HuH-7 (cell line): ENCODE results near the gene MBTPS1.
"Not testable (repeated sequence)": the region's sequence is repeated elsewhere in the genome, so short reads cannot be mapped to it uniquely, and the experiment has no call there.

Source experiments
- DNase-seq: peaks from one replicate; pipeline ENCODE4 v3.0.0; 2011; ENCODE audit warnings: low spot score

Gene MBTPS1

GRCh38 chr16:84137287-84137686, 20.5 kb upstream of the MBTPS1 start:
- no peak for DNase-seq

- no peak for DNase-seq
Observed at GRCh38 chr16:84136331-84137125, 19.8 kb upstream of the MBTPS1 start.

GRCh38 chr16:84132527-84133285, 16.0 kb upstream of the MBTPS1 start:
- DNase-seq = no peak

GRCh38 chr16:84131117-84131516, 14.4 kb upstream of the MBTPS1 start:
- DNase-seq = no peak

GRCh38 chr16:84124257-84125073, 7.7 kb upstream of the MBTPS1 start:
- no peak for DNase-seq

GRCh38 chr16:84121007-84121406, 4.3 kb upstream of the MBTPS1 start:
- DNase-seq = no peak

DNA sequence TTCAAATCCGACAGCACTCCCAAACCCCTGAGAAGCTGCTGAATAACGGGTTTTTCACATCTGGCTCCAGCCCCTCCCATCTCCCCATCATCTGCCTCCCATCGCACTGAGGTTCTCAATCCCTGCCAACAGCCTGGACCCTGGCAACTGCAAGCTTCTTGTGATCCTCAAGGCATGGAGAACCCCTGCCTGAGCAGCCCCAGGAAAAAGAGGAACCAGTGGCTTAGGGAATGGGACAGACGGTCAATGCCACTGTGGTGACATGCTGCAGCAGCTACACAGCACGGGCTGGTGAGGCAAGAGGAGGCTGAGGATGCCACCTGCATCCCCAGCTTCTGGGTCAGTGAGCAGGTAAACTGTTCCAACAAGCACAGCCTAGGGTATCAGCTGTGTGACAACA, 3.3 kb upstream of the MBTPS1 start:
- DNase-seq = no peak

DNA sequence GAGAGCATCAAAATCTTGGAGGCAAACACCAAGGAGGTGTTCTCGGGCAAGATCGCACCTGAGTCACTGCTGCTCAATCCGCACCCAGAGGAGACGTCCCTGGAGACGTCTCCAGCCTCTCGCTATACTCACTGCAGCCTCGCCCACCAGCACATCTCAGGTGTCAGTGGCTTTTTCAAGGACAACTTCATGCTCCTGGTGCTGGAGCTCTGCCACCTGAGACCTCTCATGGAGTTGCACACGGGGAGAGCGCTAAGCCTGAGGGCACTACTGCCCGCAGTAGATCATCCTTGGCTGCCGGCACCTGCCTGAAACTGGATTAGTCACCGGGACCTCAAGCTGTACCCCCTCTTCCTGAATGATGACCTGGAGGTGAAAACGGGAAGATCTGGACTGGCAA, 2.6 kb upstream of the MBTPS1 start:
- no peak for DNase-seq

GRCh38 chr16:84118315-84118714, 1.6 kb upstream of the MBTPS1 start:
- not testable (repeated sequence) for DNase-seq

DNA sequence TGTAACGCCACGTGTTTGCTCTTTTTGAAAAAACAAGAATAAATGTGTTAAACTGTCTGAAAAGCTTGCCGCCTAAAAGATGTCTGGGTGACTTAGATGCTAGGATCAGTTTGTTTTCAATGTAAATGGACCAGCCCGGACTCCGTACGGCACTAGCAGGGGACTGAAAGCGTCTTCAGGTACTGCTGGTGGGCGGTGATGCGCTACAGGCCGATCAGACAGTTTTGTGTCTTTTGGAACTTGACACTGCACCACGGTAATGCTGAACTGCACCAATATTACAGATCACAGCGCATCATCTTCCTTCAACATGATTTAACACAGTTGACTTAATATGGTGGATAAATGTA, 727 bp upstream of the MBTPS1 start:
- no peak for DNase-seq

GRCh38 chr16:84115919-84116719, 623 bp downstream of the MBTPS1 start:
- peak; percentile 42 for DNase-seq

DNA sequence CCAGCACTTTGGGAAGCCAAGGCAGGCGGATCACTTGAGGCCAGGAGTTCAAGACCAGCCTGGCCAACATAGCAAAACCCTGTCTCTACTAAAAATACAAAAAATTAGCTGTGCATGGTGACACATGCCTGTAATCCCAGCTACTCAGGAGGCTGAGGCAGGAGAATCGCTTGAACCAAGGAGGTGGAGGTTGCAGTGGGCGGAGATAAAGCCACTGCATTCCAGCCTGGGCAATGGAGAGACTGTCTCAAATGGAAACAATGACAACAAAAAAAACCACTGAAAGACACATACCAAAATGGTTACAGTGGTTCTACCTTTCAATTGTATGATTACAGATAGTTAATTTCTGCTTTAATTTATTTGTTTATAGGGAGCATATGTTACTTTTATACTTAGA, 4.8 kb downstream of the MBTPS1 start:
- not testable (repeated sequence) for DNase-seq

DNA sequence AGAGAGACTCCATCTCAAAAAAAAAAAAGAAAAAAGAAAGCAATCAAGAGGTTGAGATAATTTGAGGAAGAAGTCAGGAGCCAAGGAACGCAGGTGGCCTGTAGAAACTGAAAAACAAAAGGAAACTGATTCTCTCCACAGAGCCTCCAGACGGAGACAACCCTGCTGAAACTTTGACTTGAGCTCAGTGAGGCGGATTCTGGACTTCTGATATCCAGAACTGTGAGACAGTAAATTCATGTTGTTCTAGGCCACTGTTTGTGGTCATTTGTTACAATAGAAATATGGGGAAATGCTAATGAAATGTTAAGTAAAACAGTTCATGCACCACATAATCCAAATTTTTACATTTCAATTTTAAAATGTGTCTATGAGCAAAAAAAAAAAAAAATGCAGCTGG, 5.2 kb downstream of the MBTPS1 start:
- no peak for DNase-seq

- no peak for DNase-seq
Observed at GRCh38 chr16:84110527-84110926, 6.2 kb downstream of the MBTPS1 start.

- no peak for DNase-seq
Observed at GRCh38 chr16:84109598-84110335, 7.0 kb downstream of the MBTPS1 start.

DNA sequence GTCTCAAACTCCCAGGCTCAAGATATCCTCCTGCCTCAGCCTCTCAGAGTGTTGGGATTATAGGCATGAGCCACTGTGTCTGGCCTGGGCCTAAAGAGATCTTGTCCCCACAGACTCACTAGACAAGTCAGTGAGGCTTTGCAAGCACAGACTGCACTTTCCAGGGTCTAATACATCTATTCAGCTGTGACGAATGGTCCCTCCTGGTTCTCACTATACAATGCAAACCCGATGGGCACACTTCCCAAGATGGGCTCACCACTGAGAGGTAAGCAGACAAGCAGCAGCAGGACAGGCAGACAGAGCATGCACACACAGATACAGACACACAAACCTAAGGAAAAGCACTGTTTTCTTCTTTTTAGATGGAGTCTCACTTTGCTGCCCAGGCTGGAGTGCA, 8.8 kb downstream of the MBTPS1 start:
- DNase-seq = no peak

GRCh38 chr16:84105948-84106740, 10.6 kb downstream of the MBTPS1 start:
- DNase-seq = no peak

DNA sequence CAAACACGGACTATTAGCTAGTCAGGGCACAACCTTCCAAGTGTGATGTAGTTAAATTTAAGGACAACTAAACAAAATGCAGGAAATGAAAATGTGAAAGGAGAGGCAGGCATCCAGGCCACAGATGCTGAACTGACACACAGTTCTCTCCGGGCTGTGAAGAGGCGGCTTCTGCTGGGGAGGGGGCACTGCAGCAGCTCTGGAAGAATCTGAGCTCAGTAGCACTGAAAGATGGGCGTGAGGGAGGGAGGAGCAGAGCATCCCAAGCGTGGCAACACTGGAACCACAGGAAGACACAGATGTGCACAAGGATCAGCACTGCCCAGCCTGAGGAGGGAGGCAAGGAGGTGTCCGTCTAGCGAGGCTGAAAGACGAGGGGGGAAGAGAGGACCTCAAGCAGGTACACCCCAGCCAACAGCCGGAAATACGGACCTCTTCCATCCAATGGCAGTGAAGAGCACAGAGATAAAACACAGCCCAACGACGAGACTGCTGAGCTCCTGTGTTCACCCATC, 11.4 kb downstream of the MBTPS1 start:
- DNase-seq = no peak

DNA sequence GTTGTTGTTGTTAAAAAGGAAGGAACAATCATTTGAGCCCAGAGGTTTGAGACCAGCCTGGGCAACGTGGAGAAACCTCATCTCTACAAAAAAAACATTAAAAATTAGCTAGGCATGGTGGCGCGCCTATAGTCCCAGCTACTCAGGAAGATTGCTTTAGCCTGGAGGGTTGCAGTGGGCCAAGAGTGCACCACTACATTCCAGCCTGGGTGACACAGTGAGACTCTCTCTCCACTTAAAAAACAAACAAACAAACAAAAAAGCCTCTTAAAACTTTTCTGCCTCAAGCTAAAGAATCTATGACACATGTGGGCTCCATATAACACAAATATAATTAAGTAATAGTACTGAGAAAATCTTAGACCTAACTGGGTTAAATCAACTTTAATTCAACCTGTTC, 12.5 kb downstream of the MBTPS1 start:
- no peak for DNase-seq

GRCh38 chr16:84103678-84104077, 13.1 kb downstream of the MBTPS1 start:
- DNase-seq = no peak
